A172 (cell line): ENCODE data around the gene DIS3L. TPM values are rescaled to one million over a fixed set of nuclear protein-coding genes. Genes with fewer than 3 reads are reported as not detected.

ENCODE experiments used
- total RNA-seq: library from RNA; depleted of rRNA; stranded (reverse); fragments of >200 nt; shearing (Covaris generic); gene quantifications from 2 replicates; pipeline ENCODE4 v1.2.3, GENCODE V29; 2014; rRNA removed

Gene DIS3L
- total RNA-seq, 1 experiment from 2014 or later, result 38.9 TPM

Other genes starting within 250 kb of the DIS3L start
- 0.02 and 0.57 TPM in 2 replicates for gene MEGF11, start 39.8 kb upstream of the DIS3L start, total RNA-seq
- 18.6 and 34.0 TPM in 2 replicates for gene TIPIN, start 63.1 kb downstream of the DIS3L start, total RNA-seq
- gene MAP2K1, start 93.3 kb downstream of the DIS3L start, total RNA-seq, result 33.6 and 48.2 TPM in 2 replicates
- gene SNAPC5, start 204.2 kb downstream of the DIS3L start, total RNA-seq, result 30.1 and 33.5 TPM in 2 replicates
- 2,139 and 2,612 TPM in 2 replicates for gene RPL4, start 211.3 kb downstream of the DIS3L start, total RNA-seq
- gene ZWILCH, start 211.8 kb downstream of the DIS3L start, total RNA-seq, result 44.4 and 51.4 TPM in 2 replicates